ENCODE measurements around the gene RFX6. TPM values are rescaled to one million over a fixed set of nuclear protein-coding genes. Genes with fewer than 3 reads are reported as not detected.

The RFX6 gene
- total RNA-seq, 1 experiment from 2014 or later: not detected

DNA sequence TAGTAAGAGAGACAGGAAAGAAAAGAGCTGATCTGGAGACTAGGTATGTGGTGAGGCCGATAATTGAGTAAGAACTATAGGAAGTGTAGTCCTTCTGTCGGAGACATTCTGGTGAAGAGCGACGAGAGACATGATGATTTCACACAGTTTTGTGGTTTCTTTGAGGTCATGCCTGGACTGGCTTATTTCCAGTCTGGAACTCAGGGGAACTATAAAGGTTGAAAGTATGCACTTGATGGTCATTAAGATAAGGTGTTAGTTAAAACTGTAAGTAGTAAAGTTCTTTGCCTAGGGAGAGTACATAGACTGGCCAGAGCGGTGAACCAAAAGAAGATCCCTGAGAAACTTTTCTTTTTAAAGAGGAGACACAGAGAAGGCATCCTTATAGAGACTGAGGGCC, 68.8 kb downstream of the RFX6 start:
- Histone ChIP-seq H3K9me3 (ENCODE audit: insufficient read depth, low read depth) (no peaks in the 10 kb centered on the region), H3K4me2 (no peak overlapping the region), H3K27ac (no peak overlapping the region), H3K4me1 (replicated peaks; ENCODE audit: insufficient read depth) (no peaks in the 10 kb centered on the region), H4K20me1 (ENCODE audit: insufficient read depth) (no peaks in the 10 kb centered on the region), H3K9me2 (ENCODE audit: insufficient read depth) (no peaks in the 10 kb centered on the region), H2AFZ (no peak overlapping the region), H3K79me2 (ENCODE audit: low read depth) (no peaks in the 10 kb centered on the region), H3K36me3 (ENCODE audit: low read depth) (no peaks in the 10 kb centered on the region), H3F3A (ENCODE audit: insufficient read depth, low read depth) (no peaks in the 10 kb centered on the region), H3K27me3 (ENCODE audit: insufficient read depth, low read depth) (no peaks in the 10 kb centered on the region), H3K4me3 (no peak overlapping the region)
- no peak for DNase-seq
- TF ChIP-seq, protein P1, sequence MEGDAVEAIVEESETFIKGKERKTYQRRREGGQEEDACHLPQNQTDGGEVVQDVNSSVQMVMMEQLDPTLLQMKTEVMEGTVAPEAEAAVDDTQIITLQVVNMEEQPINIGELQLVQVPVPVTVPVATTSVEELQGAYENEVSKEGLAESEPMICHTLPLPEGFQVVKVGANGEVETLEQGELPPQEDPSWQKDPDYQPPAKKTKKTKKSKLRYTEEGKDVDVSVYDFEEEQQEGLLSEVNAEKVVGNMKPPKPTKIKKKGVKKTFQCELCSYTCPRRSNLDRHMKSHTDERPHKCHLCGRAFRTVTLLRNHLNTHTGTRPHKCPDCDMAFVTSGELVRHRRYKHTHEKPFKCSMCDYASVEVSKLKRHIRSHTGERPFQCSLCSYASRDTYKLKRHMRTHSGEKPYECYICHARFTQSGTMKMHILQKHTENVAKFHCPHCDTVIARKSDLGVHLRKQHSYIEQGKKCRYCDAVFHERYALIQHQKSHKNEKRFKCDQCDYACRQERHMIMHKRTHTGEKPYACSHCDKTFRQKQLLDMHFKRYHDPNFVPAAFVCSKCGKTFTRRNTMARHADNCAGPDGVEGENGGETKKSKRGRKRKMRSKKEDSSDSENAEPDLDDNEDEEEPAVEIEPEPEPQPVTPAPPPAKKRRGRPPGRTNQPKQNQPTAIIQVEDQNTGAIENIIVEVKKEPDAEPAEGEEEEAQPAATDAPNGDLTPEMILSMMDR (conservative IDR thresholded peaks at IDR 0.05): no peak
- no peak for TF ChIP-seq EZH2 (IDR thresholded peaks at IDR 0.05; ENCODE audit: low read depth)
- BruUV-seq (replicated peaks): no TSS peak
- intact Hi-C loops (cut with micrococcal nuclease; ENCODE audit: unreplicated experiment): no loop called here
- CTCF ChIA-PET: no interaction called here
- POLR2A ChIA-PET (ENCODE audit: unreplicated experiment): no interaction called here

DNA sequence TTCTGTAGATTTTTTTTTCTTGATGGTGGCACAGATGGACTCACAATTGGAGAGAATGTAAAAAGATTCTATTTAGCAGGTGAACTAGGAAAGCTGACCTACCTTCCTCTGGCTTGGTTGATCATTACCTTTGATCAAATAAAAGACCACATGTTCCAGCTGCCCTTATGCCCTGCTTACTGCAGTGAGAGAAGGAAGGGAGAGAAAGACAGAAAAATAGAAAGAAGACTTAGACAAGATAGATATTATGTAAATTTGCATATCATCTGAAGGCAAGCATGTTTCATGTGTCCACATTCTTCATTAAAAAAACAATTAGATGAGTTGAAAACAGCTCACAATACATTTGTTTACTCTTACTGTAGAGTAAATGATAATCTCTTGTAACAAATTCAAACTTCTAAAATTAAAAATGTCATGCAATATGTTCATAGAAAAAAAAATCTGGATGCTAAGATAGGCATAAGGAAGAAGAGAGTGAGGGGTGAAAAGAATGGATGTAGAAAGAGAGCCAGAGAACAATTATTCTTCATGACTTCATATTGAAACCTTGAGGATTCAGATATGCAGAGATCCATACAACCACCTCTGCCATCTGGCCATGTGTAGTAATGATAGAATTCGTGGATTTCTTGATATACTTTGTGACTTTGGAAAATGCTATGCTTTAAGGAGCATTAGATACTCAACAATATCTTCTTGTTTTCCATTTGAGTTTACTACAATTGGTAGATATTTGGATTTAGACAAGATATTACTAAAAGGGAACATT, 71.7 kb downstream of the RFX6 start:
- no peaks in the 10 kb centered on the region for H3K9me3 ChIP-seq (ENCODE audit: insufficient read depth, low read depth)
- no peaks in the 10 kb centered on the region for H3K9me2 ChIP-seq (ENCODE audit: insufficient read depth)
- no peaks in the 10 kb centered on the region for H3K4me1 ChIP-seq (replicated peaks; ENCODE audit: insufficient read depth)
- no TSS peak for BruUV-seq (replicated peaks)
- H3K4me2 ChIP-seq: no peak overlapping the region
- H2AFZ ChIP-seq: no peak overlapping the region
- H3K27me3 ChIP-seq (ENCODE audit: insufficient read depth, low read depth): no peaks in the 10 kb centered on the region
- H3K36me3 ChIP-seq (ENCODE audit: low read depth): no peaks in the 10 kb centered on the region
- H4K20me1 ChIP-seq (ENCODE audit: insufficient read depth): no peaks in the 10 kb centered on the region
- no peak overlapping the region for H3K4me3 ChIP-seq
- POLR2A ChIA-PET (ENCODE audit: unreplicated experiment): no interaction called here
- no peaks in the 10 kb centered on the region for H3K79me2 ChIP-seq (ENCODE audit: low read depth)
- intact Hi-C loops (cut with micrococcal nuclease; ENCODE audit: unreplicated experiment): no loop called here
- no peak overlapping the region for H3K27ac ChIP-seq
- H3F3A ChIP-seq (ENCODE audit: insufficient read depth, low read depth): no peaks in the 10 kb centered on the region
- DNase-seq: no peak
- no peak for TF ChIP-seq EZH2 (IDR thresholded peaks at IDR 0.05; ENCODE audit: low read depth)
- TF ChIP-seq, protein P1 (conservative IDR thresholded peaks at IDR 0.05): no peak
- CTCF ChIA-PET: no interaction called here

DNA sequence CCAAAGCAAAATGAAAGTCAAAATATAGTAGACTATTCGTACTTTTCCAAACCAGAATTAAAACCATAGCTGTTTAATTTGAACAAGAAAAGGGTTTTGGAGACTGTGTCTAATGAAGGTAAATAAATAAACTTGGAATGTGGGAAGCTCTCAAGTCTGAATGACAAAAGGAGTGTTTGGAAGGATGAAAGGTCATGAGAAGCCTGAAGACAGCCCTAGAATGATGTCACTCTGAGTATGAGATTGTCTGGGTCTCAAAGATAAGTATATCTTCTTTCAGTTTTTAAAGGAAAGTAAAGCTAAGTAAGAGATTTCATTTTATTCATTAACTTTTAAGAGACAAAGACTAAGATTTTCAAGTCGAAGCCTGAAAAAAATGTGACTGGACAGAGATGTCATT, 72.9 kb downstream of the RFX6 start:
- Histone ChIP-seq H2AFZ (no peak overlapping the region), H3F3A (ENCODE audit: insufficient read depth, low read depth) (no peaks in the 10 kb centered on the region), H3K79me2 (ENCODE audit: low read depth) (no peaks in the 10 kb centered on the region), H3K4me3 (no peak overlapping the region), H3K9me3 (ENCODE audit: insufficient read depth, low read depth) (no peaks in the 10 kb centered on the region), H3K9me2 (ENCODE audit: insufficient read depth) (no peaks in the 10 kb centered on the region), H3K4me1 (replicated peaks; ENCODE audit: insufficient read depth) (no peaks in the 10 kb centered on the region), H3K27ac (no peak overlapping the region), H3K27me3 (ENCODE audit: insufficient read depth, low read depth) (no peaks in the 10 kb centered on the region), H3K4me2 (no peak overlapping the region), H4K20me1 (ENCODE audit: insufficient read depth) (no peaks in the 10 kb centered on the region), H3K36me3 (ENCODE audit: low read depth) (no peaks in the 10 kb centered on the region)
- intact Hi-C loops (cut with micrococcal nuclease; ENCODE audit: unreplicated experiment): no loop called here
- CTCF ChIA-PET: no interaction called here
- POLR2A ChIA-PET (ENCODE audit: unreplicated experiment): no interaction called here
- no peak for TF ChIP-seq EZH2 (IDR thresholded peaks at IDR 0.05; ENCODE audit: low read depth)
- TF ChIP-seq, protein P1 (conservative IDR thresholded peaks at IDR 0.05): no peak
- no TSS peak for BruUV-seq (replicated peaks)
- DNase-seq: no peak

All from PC-9 (cell line).